Measurements from ENCODE around the gene PPAN.

- TF ChIP-seq EZH2 (IDR thresholded peaks at IDR 0.05; ENCODE audit: insufficient read depth, poor library complexity, severe bottlenecking) (no peak), EZH2phosphoT487 (IDR thresholded peaks at IDR 0.05; ENCODE audit: insufficient read depth, low read depth) (no peak)
These were observed 14.1 kb upstream of the PPAN start for GRCh38 chr19:10091895-10092641.
